Activated gamma-delta T cell (primary cell): ENCODE results near the gene DOCK8.
A peak's percentile ranks its signal among the peaks of the same experiment; 100 is the strongest.

Experiments
- DNase-seq: peaks from one replicate; lab custom pipeline; 2025; lab: John Stamatoyannopoulos, UW

Gene DOCK8

DNA sequence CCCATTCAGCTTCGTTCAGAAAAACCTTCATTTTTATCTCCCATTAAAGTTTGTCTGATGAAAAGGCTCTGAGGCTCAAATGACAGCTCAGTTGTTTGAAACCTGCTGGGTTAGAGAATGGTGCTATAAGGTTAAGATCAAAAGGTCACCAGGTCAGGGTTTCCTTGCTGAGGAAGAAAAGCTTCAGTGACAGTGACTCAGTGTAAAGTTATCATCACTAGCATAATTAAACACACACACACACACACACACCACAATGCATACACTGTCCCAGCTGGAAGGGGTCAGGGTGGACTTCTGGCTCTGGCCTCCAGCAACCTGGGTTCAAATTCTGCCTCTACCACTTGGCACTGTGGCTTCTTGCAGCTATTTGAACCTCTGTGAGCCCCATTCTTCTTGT is 281.1 kb downstream of the DOCK8 start:
- DNase-seq = no peak

DNA sequence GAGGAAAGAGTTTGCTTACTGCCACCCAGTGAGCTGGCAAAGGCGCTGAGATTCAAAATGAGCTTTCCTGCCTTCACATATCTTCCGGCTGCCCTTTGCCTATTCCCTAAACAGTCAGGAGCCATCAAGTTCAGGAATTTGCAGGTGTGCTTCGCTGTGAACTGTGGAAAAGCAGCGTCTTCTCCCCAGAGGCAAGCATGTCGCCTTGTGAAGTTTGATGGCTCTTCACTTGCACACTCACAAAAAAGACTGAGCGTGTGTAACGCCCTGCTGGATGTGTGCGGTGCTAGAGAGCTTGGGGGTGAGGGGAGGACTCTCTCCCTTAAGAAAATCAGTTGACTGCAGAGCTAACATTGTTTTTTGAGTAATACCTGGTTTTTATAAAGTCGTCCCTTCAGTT is 288.7 kb downstream of the DOCK8 start:
- no peak for DNase-seq

DNA sequence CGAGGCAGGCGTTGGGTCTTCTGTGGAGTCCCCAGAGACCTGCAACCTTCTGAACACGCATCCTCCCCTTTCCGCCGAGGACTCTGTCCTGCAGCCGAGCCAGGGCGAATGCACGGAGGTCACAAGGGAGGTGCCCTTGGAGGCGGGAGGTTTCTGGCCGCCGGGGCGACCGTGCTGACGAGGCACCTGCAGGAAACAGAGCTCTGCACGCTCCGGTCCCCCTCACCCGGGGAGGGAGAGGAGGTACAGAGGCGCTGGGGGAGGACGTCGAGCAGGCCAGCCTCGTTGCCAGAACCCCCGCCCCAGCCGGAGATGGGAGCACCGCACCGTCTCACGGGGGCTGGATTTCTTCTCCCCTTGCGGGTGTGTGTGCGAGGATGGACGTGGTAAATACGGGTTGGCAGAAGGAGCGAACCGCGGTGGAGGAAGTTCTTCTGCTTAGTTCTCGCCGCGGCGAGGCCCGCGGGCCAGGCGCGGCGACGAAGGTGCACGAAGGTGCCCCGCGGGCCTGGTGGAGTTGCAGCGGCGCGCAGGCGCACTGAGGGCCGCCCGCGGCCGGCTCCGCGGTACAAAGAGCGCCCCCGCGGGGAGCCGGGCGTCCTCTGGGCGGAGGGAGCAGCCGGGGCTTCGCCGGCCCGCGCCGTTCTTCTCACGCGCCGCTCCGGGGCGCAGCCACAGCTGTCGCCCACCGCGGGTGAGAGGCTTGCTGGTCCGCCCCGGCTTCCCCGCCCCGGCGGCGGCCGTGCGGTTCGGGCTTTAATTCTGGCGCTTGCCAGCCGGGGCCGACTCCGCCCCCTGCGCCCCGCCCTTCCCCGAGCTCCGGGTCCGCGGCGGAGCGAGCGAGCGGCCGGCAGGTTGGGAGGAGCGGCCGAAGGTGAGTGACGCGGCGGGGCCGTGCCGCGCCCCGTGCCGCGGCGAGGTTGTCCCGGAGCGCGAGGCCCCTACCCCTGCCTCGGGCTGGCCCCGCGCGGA is 289.5 kb downstream of the DOCK8 start, which contains the start of gene KANK1:
Gene KANK1, plus strand, starts transcription at position 815 of the 972 bp plus-strand sequence.
- DNase-seq = peak; percentile 56

DNA sequence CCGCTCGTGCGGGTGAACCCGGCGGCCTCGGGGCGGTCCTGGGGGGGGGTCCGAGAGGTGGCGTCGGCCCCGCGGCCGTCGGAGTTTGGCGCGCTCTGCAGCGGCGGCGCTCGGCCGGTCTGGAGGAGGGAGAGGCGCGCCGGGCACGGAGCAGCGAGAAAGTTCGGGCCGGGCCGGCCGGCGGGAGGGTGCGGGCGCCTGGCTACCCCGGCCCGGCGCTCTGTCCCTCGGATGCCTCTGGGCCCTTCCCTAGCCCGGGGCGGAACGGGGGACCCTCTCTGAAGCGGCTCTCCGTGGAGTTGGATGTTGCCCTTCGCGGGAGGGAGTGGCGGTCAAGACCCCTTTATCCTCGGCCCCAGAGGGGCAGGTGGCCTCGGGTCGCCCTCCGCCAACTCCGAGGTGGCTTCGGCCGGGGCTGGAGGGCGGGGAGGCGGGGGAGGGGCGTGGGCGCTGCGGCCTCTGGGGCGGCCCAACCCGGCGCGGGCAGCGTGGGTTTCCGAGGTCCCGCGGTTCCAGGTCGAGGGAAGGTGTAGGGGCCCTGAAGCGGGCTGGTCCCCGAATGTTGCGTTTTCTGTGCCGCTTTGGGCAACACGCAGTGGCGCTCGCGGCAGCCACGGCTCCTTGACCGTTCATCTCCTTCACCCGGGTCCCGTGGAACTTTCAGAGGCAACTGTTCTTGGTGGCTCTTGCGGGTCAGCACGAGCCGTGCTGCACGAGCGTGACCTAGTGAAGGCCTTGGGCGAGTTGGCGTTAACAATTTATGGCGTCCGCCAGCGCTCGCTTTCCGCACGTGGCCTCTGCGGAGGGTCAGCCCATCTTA is 290.5 kb downstream of the DOCK8 start:
- no peak for DNase-seq

DNA sequence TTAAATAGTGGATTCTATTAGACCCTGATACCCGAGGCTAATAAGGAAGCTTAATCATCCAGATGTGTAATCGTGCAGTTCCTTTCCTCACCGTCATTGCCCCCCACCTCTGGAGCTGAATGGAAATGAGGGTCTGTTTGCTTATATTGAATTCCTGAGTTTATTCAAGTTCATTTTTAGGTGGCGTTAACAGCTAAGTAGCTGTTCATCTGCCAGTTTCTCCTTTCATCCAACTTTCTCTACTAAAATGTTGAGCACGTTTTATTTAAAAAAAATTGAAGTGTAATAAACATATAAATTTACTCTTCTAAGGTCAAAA is 291.0 kb downstream of the DOCK8 start:
- DNase-seq = no peak

DNA sequence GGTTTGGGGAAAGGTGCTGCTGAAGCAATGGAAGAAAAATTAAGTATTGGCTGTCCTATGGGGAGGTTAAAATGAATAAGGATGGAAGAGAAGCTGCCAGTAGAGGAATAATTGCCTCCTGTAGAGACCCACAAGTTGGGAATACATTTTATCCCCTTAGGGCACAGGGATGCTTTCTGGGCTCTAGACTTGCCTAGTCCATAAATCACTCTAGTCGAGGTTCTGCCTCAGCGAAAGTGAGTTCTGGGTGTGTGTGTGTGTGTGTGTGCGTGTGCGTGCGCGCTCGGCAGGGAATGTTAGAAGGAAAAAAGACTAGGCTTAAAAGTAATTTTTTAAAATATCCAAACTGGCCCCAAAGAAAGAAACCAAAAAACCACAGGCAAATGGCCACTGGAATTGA is 291.6 kb downstream of the DOCK8 start:
- DNase-seq = no peak

DNA sequence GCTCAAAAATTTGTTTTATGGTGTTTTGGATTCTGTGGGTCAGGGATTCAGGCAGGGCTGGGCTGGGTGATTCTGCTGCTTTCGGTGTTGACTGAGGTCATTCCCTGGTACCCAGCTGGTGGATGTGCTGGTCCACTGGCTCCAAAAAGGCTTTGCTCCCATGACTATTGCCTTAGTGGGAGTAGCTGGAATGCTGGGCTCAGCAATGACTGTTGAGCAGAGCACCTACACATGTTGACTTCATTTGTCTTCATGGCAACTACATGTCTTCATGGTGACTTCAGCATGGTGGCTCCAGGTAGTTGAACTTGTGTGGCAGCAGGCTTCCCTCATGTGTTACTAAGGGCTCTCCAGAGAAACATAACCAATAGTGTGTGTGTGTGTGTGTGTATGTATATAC is 297.2 kb downstream of the DOCK8 start:
- no peak for DNase-seq

DNA sequence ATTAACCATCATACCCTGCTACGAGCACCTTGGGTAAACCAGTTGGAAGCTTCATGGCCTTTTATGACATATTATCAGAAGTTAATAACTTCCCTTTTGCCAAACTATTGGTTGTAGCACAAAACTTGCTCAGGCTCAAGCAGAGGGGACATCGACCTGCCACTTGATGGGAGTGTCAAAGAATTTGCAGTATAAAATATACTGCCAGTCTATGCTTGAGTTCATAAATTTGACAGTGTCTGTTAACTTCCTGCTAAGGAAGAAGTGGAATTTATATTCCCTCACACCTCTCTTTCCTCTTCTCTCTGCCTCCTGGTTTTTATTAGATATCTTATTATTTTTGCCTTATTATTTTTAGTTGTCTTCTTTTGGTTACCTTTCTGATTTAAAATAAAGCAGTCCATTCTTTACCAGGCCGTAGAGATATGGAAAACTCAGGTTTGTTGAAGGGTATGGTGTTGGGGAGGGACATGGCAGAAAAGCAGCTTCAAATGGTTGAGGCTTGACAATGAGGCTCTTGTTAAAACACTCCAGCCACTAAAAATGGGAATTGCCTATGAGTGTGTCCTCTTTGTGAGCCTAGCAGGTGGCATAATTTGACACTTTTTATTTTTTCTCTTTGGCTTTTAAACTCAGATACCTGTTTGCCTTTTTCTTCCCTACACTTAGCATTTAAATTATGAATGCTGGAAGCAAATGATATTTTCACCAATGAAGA is 298.0 kb downstream of the DOCK8 start:
- DNase-seq = no peak
